AG04449 (cell line): ENCODE data around the gene SASH1.

Source experiments
- CTCF ChIA-PET: fragments of 350-600 bp; formaldehyde crosslinking; extraction: SDS; loops from one replicate; lab custom pipeline; 2021; ENCODE audit warnings: antibody characterized with exemption; lab: Yijun Ruan, JAX
- POLR2A ChIA-PET: fragments of 400-600, 350-600 bp; formaldehyde crosslinking; extraction: SDS; loops from one replicate; lab custom pipeline; 2020; ENCODE audit warnings: antibody characterized with exemption, inconsistent platforms; lab: Yijun Ruan, JAX
- DNase-seq: peaks from one replicate; pipeline ENCODE4 v3.0.0-alpha.2; 2010; ENCODE audit warnings: low read depth, low spot score
- H3K4me3 ChIP-seq: 2 replicates; pipeline ENCODE4 v1.5.1; 2011; ENCODE audit warnings: low read depth, mild to moderate bottlenecking, control low read depth, low read length
- CTCF ChIP-seq: IDR thresholded peaks from one replicate; pipeline ENCODE4 v1.5.1; 2011; ENCODE audit warnings: mild to moderate bottlenecking, moderate library complexity, low read length, control low read depth, inconsistent platforms; ENCODE audit not compliant: insufficient read depth; ENCODE audit errors: missing control alignments

The SASH1 gene

GRCh38 chr6:148323344-148323743, 19.3 kb upstream of the SASH1 start:
- no peak for TF ChIP-seq CTCF
- no peak for DNase-seq
- ChIA-PET CTCF (interaction anchor here (0.8 to 1.3 kb wide), 2 partner anchors 11 to 141 kb away, joined by 3 to 6 read pairs; no protein-coding TSS in a partner anchor), POLR2A (no interaction called here)
- H3K4me3 ChIP-seq, result no peak overlapping the region

GRCh38 chr6:148324297-148324985, 18.2 kb upstream of the SASH1 start:
- no peak for DNase-seq
- CTCF ChIA-PET, result interaction anchor here (0.8 to 1.3 kb wide), 4 partner anchors 12 to 147 kb away, joined by 4 to 6 read pairs (median 6); no protein-coding TSS in a partner anchor
- no peak overlapping the region for H3K4me3 ChIP-seq
- TF ChIP-seq CTCF, result no peak
- POLR2A ChIA-PET, result interaction anchor here (0.8 kb wide), 1 partner anchor 72 kb away, joined by 3 read pairs; no protein-coding TSS in a partner anchor

GRCh38 chr6:148325316-148326068, 17.1 kb upstream of the SASH1 start:
- POLR2A ChIA-PET, result no interaction called here
- H3K4me3 ChIP-seq, result no peak overlapping the region
- DNase-seq, result no peak
- CTCF ChIA-PET, result no interaction called here
- TF ChIP-seq CTCF, result no peak

- TF ChIP-seq CTCF, result no peak
- DNase-seq, result no peak
- H3K4me3 ChIP-seq, result no peak overlapping the region
- ChIA-PET POLR2A (interaction anchor here (1.2 kb wide), 1 partner anchor 57 kb away, joined by 3 read pairs; no protein-coding TSS in a partner anchor), CTCF (interaction anchor here (1.2 to 1.4 kb wide), 2 partner anchors 61 to 149 kb away, joined by 3 to 4 read pairs; no protein-coding TSS in a partner anchor)
Observed at GRCh38 chr6:148328876-148329555, 13.6 kb upstream of the SASH1 start.

GRCh38 chr6:148329596-148330381, 12.8 kb upstream of the SASH1 start:
- POLR2A ChIA-PET, result interaction anchor here (1.2 kb wide), 1 partner anchor 58 kb away, joined by 3 read pairs; no protein-coding TSS in a partner anchor
- TF ChIP-seq CTCF, result no peak
- H3K4me3 ChIP-seq, result no peak overlapping the region
- CTCF ChIA-PET, result interaction anchor here (1.2 to 1.3 kb wide), 2 partner anchors 62 to 152 kb away, joined by 3 to 5 read pairs; no protein-coding TSS in a partner anchor
- DNase-seq, result peak; percentile 83
